VCaP (cell line): ENCODE measurements around the gene TOP1.
"Not testable (repeated sequence)": the region's sequence is repeated elsewhere in the genome, so short reads cannot be mapped to it uniquely, and the experiment has no call there.

ENCODE experiments used
- H3K27ac ChIP-seq: fragments of 450-650 bp; 2 replicates; pipeline ENCODE4 v1.5.1; 2017
- TF ChIP-seq, protein P1 (sequence below): fragments of 450-650 bp; conservative IDR thresholded peaks from 2 replicates; pipeline ENCODE4 v1.5.1; 2017; ENCODE audit warnings: mild to moderate bottlenecking, moderate library complexity

TOP1 gene

DNA sequence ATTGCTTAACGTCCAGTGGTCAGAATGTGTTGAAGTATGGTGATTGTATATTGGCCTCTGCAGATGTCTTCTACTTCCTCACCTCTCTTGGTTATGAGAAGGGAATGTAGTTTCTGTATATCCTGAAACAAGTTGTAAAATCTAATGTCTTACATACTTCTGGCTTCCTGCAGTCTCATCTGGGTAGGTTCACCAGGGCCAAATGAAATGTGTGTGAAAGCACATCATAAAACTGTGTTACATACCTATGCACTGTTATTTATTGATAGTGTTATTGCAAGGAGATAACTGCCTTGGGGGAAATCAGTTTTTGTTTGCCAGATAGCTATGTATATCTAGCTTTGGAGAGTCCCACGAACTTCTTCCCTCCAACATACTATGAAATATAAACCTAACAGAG is 73.0 kb downstream of the TOP1 start:
- H3K27ac ChIP-seq: no peak overlapping the region; the same call in 1 of the 2 replicates
- TF ChIP-seq, protein P1, sequence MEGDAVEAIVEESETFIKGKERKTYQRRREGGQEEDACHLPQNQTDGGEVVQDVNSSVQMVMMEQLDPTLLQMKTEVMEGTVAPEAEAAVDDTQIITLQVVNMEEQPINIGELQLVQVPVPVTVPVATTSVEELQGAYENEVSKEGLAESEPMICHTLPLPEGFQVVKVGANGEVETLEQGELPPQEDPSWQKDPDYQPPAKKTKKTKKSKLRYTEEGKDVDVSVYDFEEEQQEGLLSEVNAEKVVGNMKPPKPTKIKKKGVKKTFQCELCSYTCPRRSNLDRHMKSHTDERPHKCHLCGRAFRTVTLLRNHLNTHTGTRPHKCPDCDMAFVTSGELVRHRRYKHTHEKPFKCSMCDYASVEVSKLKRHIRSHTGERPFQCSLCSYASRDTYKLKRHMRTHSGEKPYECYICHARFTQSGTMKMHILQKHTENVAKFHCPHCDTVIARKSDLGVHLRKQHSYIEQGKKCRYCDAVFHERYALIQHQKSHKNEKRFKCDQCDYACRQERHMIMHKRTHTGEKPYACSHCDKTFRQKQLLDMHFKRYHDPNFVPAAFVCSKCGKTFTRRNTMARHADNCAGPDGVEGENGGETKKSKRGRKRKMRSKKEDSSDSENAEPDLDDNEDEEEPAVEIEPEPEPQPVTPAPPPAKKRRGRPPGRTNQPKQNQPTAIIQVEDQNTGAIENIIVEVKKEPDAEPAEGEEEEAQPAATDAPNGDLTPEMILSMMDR: no peak

- no peak overlapping the region for H3K27ac ChIP-seq
- TF ChIP-seq, protein P1: no peak
Measured at GRCh38 chr20:41108531-41108930, 79.9 kb downstream of the TOP1 start.

DNA sequence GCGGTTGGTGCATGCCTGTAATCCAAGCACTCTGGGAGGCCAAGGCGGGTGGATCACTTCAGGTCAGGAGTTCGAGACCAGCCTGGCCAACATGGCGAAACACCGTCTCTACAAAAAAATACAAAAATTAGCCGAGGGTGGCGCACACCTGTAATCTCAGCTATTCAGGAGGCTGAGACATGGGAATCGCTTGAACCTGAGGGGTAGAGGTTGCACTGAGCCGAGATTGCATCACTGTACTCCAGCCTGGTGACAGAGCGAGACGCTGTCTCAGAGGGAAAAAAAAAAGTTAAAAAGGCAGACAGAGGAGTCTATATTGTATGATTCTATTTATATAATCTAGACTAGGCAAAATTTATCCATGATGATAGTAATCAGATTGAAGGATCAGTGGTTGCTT is 81.4 kb downstream of the TOP1 start:
- H3K27ac ChIP-seq: no peak overlapping the region
- TF ChIP-seq, protein P1: no peak

DNA sequence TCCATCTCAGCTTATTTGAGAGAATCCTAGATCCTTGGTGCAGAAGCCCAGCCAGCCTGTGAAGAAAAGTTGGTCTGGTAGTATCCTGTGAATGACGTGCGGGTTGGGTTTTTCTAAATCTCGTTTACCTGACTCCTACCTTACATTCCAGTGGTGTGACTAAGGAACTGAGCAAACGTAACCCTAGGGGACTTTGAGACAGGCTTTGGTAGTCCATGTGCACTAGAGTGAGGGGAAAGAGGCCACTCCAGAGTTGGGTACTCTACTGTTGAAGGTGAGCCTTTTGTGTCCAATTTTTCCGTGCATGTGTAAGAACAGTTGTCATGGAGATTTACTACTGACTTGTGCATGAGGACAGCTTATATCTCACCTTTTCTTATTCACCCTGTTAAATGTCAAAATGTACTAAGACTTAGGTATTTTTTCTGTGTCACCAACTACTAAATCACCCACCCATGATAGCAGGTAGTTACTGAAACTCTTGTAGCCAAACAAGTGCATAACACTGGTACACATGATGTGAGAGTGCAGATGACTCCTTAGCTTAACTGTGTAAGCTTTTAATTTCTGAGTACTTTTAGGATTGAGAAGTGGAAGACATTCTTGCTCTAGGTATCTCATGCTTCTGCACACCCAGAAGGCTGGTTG is 82.4 kb downstream of the TOP1 start:
- TF ChIP-seq, protein P1: no peak
- no peak overlapping the region for H3K27ac ChIP-seq

DNA sequence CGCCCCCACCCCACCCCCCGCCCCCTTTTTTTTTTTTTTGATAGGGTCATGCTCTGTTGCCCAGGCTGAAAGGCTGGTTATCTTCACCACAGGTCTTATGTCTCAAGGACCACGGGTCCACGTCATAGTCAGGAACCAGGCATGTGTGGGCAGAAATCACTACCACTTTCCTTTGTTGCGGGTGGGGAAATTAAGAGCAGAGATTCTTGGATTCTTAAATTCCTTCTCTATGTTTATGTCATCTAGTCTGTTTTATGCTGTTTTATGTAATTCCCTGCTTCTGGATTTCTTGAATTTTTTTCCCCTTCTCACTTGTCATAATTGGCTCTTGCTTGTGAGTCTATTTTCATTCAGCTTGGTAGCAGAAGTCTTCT is 82.9 kb downstream of the TOP1 start:
- TF ChIP-seq, protein P1: no peak
- no peak overlapping the region for H3K27ac ChIP-seq

- TF ChIP-seq, protein P1: no peak
- no peak overlapping the region for H3K27ac ChIP-seq
Measured at GRCh38 chr20:41116282-41116956, 87.8 kb downstream of the TOP1 start.

DNA sequence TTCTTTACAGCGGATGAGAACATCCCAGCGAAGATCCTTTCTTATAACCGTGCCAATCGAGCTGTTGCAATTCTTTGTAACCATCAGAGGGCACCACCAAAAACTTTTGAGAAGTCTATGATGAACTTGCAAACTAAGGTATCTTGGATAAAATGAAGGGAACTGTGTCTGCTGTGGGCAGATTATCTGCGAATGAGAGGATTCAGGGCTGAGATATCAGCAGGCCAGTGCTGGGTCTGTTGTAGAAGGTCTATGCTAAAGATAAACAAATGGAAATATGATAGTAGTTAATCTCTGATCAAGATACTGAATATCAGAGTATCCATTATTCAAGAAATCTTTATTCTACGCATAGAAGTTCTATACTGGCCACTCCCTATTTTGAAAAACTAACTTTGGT is 89.5 kb downstream of the TOP1 start:
- not testable (repeated sequence) for H3K27ac ChIP-seq
- TF ChIP-seq, protein P1: peak; percentile 48; the same call in 1 of the 2 replicates
